Dedifferentiated amniotic fluid mesenchymal stem cell (primary cell): ENCODE results near the gene FAM149A.

Experiments
- DNase-seq: peaks from one replicate; pipeline ENCODE4 v3.0.0-alpha.2; 2016; ENCODE audit errors: extremely low spot score

The FAM149A gene

DNA sequence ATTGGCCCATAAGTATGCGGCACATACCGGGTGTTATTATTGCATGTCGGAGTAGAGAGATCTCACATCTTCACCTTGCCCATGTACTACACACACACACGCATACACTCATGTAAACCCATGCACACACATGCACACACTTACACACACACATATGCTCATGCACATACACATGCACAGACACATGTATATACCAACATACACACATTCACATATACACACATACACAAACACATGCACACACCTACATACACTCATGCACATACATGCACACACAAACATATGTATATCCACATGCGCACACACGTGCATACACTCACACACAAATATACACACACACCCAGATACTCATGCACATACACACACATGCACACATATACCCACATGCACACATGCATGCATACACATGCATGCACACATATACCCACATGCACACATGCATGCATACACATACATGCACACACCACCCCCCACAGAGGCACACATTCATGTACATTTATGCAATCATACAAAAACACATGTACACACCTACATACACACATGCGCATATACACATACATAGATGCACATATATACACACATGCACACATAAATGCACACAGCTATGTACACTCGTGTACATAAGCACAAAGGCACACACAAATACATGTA is 98.1 kb downstream of the FAM149A start:
- no peak for DNase-seq

GRCh38 chr4:186203406-186203805 is 98.9 kb downstream of the FAM149A start:
- DNase-seq: no peak

GRCh38 chr4:186204103-186204559 is 99.6 kb downstream of the FAM149A start:
- no peak for DNase-seq

DNA sequence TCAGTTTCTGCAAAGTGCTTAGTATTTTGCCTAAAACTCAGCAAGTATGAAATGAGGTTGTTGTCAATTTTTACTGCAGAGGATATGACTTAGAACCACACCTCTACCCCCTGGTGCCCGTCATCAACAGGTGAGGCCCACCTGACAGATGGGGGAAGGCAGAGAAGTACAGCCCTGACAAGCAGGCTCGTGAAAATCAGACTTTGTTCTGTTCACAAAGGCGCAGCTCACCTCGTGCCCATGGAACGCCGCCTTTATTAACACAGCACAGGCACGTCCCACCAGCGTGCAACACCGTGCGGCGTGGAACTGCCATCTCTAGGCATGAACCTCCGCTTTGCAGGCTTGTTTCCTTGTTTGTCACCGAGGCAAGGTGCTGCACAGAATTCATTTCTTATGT is 100.2 kb downstream of the FAM149A start:
- no peak for DNase-seq

DNA sequence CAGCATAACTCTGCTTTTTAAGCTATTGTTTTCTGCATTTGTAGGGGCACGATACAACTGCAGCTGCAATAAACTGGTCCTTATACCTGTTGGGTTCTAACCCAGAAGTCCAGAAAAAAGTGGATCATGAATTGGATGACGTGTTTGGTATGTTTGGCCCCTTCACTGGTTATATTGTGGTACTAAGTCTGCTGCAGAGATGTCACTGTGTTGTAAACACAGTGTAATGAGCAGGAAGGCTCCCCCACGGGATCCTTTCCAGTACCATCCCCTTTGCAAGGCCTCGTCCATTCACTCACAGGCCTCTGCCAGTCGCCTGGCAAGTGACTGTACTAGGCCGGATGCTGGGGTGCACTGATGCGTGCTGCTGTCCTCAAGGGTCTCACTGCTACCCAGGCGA is 100.7 kb downstream of the FAM149A start:
- no peak for DNase-seq

- DNase-seq: no peak
Measured at GRCh38 chr4:186216465-186217024, 112.0 kb downstream of the FAM149A start.

GRCh38 chr4:186217733-186218293 is 113.3 kb downstream of the FAM149A start:
- no peak for DNase-seq

DNA sequence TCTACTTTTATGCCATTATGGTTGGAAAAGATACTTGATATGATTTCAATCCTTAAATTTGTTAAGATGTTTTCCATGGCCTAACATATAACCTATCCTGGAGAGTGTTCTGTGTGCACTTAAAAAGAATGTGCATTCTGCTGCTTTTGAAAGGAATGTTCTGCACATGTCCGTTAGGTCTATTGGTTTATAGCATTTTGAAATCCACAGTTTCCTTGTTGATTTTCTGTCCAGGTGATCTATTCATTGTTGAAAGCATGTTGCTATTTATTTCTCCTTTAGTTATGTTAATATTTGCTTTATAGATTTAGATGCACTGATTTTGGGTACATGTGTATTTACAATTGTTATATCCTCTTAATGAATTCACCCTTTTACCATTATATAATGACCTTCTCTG is 117.1 kb downstream of the FAM149A start:
- DNase-seq: no peak
